GM21360 (cell line): ENCODE data around the gene LARGE1.
"Not testable (repeated sequence)": the region's sequence is repeated elsewhere in the genome, so short reads cannot be mapped to it uniquely, and the experiment has no call there.

Source experiments
- ATAC-seq: cut with Tn5 transposase; IDR thresholded peaks from one replicate; pipeline ENCODE4 v1.9.1; 2021; ENCODE audit warnings: mild to moderate bottlenecking, moderate library complexity; ENCODE audit not compliant: unreplicated experiment

Gene LARGE1

DNA sequence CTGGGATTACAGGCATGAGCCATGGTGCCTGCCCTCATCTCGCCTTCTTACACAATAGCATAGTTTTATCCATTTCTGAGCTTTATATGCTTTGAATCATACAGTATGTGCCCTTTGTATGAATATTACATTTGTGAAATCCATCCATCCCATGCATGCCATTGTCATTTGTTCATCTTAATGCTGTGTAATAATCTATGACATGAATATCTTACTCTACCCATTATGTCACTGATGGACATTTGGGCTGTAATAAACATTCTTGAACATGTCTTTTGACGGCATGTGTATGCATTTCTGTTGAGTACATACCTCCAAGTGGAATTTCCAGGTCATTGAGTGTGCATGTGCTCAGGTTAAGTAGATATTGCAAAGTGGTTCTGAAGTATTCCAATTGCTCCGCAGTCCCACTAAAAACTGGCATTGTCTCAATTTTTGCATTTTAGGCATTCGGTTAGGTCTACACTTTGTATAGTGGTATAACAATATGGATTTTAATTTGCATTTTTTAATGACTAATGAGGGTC is 522.8 kb downstream of the LARGE1 start:
- no peak for ATAC-seq

DNA sequence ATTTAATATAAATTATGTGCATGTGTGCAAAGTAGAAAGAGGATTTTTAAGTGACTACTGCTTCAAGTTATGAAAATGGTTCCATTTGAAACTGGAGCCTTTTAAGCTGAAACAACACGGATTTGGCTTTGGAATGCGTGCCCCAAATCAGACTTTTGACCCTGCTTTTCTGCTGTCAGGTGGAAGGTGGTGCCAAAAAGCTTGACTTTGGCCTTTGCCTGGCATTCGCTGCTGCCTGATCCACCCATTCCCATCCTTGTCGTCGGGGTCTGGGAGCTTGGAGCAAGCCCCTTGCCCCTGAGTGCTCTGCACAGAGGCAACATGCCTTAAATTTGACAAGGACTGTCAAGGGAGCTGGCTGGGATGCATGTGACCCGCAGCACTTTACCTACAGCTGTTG is 526.8 kb downstream of the LARGE1 start:
- ATAC-seq: no peak

DNA sequence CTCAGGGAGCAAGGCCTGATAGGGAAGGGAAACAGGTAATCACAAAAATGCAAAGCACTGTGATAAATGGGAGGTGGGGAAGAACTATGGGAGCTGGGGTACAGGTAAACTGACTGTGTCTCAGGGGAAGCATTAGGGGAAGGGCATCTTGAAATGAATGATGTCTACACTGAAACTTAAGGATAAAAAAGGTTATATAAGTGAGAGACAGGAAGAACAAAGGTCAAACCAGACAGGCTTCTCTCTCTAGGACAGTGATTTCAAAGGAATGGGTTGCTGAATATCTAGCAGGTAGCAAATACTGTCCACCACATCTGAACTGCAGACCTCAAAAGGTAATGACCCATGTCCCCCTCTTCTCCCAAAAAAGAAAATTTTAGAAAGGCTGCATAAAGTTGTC is 529.0 kb downstream of the LARGE1 start:
- no peak for ATAC-seq

DNA sequence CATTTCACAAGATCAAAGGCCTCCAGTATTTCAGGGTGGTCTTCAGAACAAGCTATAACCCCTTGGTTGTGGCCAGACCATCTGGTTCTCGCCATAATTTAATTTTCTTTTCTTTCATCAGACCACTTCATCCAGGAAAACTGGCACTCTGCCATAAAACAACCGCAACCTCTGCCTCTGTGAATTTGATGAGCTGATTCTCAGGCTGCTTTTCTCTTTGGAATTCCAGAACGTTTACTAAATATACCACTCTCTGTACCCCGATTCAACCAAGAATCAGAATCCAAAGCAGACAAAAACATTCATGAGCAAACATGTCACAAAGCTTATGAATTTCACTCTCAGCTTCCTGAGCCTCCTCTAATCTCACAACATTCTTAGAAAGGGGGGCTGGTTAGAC is 530.3 kb downstream of the LARGE1 start:
- no peak for ATAC-seq

DNA sequence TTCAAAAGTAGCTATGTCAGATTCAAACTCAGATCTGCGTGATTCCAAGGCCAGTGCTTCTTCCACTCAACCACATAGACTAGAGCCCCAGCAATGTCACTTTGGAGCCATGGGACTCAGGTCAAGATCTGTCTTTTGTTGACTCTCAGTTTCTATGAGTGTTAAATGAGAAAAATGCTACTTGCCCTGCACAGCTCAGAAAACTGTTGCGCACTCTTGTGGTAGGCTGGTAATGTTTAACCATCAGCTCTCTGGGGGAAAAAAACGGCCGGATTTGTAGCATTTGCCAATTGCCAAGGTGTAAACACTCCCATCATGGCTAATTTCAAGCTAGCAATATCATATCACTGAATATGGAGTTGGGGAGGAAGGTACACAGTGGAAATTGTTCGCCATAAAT is 534.0 kb downstream of the LARGE1 start:
- no peak for ATAC-seq

DNA sequence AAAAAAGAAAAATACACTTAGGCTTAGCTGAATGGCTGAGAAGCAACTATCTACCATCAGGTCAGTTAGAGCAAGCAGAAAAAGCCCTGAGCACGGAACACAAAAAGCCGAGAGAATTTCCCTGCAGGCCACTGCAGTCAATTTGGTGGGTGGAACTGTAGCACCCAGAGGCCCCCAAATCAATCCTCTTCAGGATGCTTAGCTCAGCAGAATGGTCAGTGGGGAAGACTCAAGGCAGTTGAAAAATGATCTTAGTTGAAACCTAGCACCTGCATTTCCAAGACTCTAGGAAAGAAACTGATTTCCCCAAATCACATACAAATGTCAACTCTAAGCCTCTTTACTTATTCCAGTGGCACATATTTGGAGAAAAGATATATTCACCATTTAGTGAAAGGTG is 534.7 kb downstream of the LARGE1 start:
- ATAC-seq: no peak

DNA sequence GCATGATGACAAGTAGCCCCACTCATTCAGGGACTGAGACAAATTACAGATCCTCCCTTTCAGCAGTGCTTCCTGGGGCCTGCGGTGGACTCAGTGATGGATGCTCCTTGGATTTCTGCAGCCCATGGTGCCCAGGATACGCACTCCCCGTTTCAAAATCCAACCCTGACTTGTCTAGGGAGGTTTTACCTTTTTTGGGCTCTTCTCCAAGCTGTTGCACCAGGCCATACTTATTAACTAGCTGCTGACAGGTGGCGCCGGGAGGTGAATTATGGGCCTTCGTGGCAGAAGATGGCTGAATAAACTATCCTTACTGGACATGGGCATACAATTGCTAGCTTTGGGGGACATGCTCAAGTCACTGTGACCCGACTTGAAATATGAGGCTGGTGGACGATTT is 537.8 kb downstream of the LARGE1 start:
- ATAC-seq: no peak

DNA sequence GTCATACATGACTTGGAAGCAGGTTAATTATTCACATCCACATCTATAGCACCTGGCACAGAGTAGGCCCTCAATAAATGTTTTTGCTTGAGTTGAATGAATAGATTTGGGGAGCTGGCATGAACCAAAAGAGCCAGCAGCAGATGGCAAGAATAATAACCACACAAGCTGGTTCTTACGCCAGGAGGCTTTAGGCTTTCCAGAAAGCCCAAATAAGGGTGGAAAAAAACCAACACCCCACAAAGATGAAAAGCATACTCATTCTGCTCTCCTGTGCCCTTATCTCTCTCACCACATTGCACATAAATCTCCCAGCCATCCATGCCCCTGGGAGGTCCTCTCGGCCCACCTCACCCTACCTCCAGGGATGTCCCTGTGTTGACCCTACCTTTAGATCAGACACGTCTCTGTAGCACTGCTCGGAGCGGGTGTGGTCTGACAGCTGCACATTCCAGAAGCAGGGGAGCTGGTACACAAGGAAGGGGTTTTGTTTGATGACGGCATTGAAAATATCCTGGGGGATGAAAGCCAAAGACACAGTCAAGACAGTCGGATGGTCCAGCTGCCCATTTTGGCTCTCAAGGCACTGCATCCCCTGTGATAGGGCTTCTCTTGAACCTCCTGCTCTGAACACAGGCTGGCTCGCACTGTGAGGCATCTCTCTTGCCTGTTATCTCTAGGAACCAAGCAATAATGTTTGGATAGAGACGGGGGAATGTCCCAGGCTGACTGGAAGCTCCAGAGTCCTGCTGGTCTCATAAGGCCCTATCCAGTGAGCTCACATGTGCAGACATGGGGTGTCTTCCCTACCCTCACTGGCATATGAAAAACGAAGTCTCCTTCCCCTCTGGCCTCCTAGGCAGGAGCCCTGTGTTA is 538.5 kb downstream of the LARGE1 start:
- ATAC-seq: no peak

DNA sequence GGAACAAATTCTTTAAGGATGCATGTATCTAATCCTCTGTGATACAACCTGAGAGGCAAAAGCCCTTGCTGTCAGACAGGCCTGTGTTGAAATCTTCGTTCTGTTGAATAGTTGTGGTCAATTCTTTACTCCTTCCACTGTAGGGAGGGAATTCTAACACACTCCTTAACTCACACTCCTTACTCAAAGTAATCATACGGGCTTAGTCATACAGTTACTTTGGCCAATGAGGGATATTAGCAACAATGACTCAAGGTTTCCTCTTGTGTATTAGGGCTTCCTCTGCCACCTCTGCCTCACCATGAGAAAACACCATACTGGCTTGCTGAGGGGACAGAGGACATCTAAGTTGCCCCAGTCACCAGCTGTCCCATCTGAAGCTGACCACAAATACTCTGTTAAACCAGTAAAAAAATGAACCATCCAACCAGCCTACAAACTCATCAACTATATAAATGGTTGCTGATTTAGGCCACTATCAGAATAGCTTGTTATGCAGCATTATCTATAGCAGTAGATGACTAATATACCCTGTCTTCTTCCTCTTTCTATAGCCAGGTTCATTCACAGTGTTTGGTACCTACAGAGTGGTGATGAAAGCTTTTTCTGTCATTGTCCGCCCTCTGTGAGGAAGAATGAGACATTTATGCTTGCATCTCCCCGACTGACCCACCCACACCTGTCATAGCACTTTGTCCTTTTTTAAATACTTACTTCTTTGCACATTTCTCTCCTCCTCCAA is 539.3 kb downstream of the LARGE1 start:
- ATAC-seq: no peak

DNA sequence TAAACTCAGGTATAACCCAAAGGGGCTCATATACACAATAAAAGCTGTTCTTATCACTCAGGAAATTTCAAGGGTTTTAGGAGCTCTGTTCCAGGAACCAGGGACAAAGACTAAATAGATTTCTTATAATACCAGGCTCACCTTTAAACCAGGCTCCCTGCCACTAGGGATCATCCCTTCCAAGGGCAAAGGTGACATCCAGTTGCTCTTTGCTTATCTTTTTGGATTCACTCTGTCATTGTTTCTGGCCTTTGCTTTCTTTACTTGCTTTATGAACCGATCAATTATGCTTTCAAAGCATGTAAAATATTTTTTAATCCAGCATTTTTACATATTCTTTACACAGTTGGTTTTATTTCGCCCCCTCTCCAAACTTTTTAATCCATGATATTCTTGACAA is 540.4 kb downstream of the LARGE1 start:
- ATAC-seq: no peak

DNA sequence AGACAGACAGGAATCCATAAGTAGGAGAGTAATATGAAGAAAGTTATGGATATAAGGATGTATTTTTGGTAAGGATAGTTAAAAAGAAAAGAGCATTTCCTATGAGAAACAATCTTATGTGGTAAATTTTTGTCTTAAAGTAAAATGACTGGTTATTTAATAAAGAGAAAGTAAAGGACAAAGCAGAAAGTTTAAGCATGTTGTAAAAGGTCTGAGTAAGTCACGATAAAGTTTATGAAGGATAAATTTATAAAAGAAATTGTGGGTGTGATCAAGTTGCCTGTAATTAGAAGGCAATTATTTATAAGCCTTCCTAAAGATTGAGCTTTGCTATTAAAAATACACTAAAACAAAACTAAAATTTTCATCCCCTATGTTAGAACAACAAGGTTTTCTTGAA is 547.4 kb downstream of the LARGE1 start:
- ATAC-seq: no peak

DNA sequence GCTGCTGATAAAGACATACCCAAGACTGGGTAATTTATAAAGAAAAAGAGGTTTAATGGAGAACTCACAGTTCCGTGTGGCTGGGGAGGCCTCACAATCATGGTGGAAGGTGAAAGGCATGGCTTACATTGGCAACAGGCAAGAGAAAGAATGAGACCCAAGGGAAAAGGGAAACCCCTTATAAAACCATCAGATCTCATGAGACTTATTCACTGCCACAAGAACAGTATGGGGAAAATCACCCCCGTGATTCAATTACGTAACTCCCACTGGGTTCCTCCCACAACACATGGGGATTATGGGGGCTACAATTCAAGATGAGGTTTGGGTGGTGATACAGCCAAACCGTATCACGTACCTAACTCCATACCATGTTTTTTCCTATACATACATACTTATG is 557.0 kb downstream of the LARGE1 start:
- ATAC-seq: not testable (repeated sequence)

DNA sequence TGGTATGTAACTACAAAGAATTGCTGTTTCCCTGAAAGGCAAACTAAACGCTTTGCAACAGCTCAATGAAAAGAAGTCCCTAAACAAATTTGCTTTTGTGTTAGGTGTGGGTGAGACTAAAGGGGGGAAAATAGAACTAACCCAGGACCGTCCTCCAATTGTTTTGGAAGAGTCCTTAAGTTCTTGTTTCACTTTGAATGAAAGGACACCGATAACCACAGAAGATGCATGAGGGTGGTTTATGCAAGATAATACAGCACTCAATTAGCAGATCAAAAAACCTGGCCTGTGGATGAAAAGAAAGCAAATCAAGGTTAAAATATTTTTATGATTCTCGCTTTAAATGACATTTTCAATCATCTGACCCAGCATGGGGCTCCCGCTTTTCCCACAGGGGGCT is 557.6 kb downstream of the LARGE1 start:
- no peak for ATAC-seq

DNA sequence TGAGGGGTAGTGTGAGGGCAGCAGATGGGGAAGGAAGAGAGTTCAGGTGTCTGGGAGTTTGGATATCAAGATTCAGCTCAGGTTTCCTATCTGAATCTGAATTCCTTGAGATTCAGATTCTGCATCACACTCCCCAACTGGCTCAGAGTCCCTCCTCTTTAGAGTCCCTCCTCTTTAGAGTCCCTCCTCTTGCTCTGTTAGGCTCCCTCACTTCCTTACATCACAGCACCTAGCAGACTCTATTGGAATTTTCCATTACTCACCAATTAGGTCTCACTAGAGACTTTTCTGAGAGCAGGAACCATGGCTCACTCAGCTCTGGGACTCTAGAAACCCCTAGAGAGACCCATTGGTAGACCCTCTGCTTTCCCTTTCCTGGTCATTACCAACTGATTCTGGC is 558.7 kb downstream of the LARGE1 start:
- ATAC-seq: no peak

DNA sequence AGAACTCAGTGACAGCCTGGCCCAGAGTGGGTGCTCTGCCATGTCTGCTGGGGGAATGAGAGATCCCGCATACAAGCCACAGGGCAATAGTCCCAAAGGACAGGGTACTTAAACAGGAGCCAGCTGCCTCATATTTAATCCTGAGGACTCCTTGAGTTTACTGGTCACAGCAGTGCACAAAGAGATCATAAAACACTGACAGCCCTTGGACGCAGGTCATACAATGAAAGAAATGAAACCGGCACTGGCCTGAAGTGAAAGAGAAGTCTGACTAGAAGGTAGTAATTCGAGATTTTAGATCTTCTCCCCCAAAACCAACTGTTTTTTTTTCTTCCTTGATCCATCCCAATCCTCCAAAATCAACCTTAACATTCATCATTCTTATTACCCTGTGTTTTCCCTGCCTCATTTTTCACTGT is 562.3 kb downstream of the LARGE1 start:
- no peak for ATAC-seq

DNA sequence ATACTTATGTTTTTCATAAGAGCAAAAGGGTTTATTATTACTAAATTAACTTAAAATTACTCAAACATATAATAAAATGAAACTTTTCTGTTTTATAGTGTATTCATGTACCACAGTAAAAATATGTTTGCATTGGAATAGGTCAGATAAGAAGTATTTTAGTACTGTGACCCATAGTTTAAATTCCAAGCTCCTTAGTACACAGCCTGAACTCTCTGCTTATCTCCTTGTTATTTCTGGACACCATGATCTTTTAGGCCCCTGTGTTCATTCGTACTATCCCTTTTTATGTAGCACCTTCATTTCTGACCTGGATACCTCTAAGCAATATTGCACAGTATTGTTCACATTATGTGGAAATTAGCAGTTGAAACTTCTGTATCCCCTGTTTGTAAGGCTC is 565.3 kb downstream of the LARGE1 start:
- ATAC-seq: no peak

DNA sequence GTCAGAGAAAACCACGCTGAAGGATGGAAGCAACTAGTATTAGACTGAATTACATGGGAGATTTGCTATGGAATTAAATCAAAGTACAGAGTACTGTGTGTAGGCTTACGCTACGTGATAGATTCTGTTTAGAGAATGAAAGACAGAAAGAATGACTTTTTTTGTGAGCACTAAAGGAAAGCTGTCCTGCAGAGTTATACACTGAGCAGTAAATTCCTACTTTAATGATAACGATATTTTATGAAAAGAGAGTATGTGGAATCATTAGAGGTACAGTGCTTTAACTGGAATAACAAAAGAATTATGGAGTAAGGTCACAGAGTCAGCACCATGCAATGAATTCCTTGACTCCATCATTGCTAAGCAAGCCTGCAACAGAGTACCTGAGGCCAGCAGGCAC is 566.8 kb downstream of the LARGE1 start:
- no peak for ATAC-seq

DNA sequence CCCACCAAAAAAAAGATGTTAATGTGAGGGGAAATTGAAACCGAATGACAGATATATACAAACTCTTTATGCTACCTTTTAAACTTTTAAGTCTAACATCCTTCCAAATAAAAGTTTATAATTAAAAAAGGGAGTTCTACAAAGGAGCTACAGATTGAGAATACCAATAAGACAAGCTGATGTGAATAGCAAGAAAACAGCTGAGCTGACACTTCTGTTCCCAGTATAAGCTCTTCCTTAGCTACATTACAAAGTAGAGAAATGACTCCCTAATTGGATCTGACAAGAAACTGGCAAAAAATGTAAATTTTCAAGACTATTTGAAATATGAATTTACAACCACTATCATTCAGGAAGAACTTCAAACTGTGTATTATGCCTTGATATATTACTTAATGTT is 567.5 kb downstream of the LARGE1 start:
- ATAC-seq: no peak

DNA sequence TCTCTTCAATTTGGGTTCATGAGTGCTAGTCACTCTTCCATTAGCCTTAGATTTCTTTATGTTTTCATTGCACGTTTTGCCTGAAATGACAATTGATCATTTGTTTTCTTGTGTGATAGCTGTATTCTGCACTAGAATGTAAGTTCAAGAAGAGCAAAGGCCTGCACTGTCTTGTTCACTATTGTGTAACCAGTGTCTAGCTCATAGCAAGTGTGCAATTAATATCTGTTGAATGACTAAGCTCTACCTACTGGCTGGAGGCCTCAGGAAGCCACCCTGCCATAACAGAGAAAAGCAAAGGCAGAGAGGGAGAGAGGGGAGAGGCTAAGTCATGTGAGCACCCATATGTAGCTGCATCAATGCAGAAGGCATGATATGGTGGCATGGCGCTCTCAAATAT is 569.3 kb downstream of the LARGE1 start:
- no peak for ATAC-seq

DNA sequence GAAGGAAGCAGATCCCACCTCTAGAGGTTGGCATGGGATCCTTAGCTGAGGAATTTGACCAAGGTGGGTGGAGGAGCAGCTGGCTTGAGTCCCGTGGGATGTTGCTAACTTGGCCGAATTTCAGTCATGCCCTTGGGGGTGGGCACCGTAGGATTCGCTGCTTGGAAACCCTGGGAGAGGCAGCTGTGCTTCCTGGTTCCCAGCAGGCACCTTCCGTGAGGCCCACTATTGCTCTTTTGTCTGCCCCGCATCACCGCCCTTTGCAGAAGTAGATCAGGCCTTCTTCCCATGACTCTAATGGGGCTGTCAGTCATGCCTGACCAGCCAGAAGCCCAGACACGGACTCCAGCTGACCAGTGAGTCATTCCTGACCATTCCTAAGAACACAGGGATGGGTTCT is 569.8 kb downstream of the LARGE1 start:
- ATAC-seq: no peak

DNA sequence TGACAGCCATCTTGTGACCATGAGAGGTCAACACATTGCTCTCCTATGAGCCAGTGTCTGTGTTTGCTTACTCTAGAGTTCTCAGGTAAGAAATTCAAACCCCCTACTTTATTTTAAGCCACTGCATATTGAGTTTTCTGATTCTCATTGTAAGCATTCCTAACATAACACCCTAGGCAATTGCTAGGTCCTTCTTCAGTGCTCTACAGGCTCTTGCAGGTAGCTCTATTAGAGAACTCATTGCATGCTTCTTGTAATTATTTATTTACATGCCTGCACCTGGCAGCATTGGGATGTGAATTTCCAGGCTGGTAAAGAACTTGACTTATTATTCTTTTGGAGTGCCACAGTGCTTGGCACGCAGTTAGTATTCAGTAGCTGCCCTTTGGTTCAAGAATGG is 573.3 kb downstream of the LARGE1 start:
- ATAC-seq: no peak

DNA sequence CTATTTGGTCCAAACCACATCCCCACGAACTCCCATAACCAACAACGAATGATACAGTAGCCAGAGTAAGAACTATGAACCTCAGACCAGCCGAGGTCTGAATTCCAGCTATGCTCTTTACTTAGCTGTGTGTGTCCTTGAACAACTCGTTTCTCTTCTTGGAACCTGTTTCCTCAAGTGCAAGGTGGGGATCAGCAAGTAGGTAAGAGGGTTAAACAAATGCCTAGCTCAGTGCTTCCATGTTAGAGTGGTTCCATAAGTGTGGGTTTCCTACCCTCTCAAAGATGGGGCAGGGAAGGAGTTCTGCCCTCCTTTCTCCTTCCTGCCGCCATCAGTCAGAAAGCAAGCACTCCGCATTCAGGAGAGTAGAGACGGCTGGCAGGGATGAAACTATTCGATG is 578.7 kb downstream of the LARGE1 start:
- no peak for ATAC-seq
